B cell (primary cell): ENCODE measurements around the gene TYK2. TPM values are rescaled to one million over a fixed set of nuclear protein-coding genes. Genes with fewer than 3 reads are reported as not detected.

Experiments
- ATAC-seq: fragments of 200-7000 bp; cut with Tn5 transposase; one replicate; pipeline ENCODE4 v1.10.0; 2021; ENCODE audit warnings: low read depth, mild to moderate bottlenecking, moderate number of reproducible peaks, moderate library complexity
- CTCF ChIA-PET: fragments of 350-600 bp; sonication (Branson Sonifier 250); formaldehyde crosslinking; loops from one replicate; lab custom pipeline; 2021; ENCODE audit warnings: antibody characterized with exemption, inconsistent platforms; lab: Charles Lee
- POLR2A ChIA-PET: fragments of 350-600 bp; sonication (Branson Sonifier 250); formaldehyde crosslinking; loops from one replicate; lab custom pipeline; 2021; ENCODE audit warnings: antibody characterized with exemption; lab: Charles Lee
- DNase-seq: peaks from one replicate; pipeline ENCODE4 v3.0.0; 2013
- H2AFZ ChIP-seq: 2 replicates; pipeline ENCODE4 v1.6.1; 2012; ENCODE audit warnings: mild to moderate bottlenecking, low read depth, low read length; ENCODE audit not compliant: insufficient read depth, poor library complexity, severe bottlenecking
- H3K27ac ChIP-seq, 2 donors: 1 replicate in 1 of 2; 2 replicates in 1 of 2; pipeline ENCODE4 v1.5.1; 2012 to 2013; ENCODE audit warnings: low read length in 2 of 2, mild to moderate bottlenecking in 2 of 2, moderate library complexity in 1 of 2
- H3K27me3 ChIP-seq, 4 experiments: fragments of 200-600 bp in 1 of 4; sonication (generic) in 1 of 4; replicated peaks in 1 of 4; 1 replicate in 2 of 4; 2 replicates in 2 of 4; pipeline versions ENCODE4 v1.6.1 to v1.7.0; 2013 to 2016; ENCODE audit warnings: low read length in 3 of 4, mild to moderate bottlenecking in 2 of 4, mixed read lengths in 1 of 4, moderate library complexity in 1 of 4; ENCODE audit not compliant: insufficient read depth in 4 of 4, control insufficient read depth in 3 of 4; ENCODE audit errors: control extremely low read depth in 1 of 4
- H3K36me3 ChIP-seq, 2 experiments: replicated peaks in 1 of 2; 1 replicate in 1 of 2; 2 replicates in 1 of 2; pipeline versions ENCODE4 v1.6.1 to v1.7.1; 2013; ENCODE audit warnings: low read length in 1 of 2; ENCODE audit not compliant: insufficient read depth in 2 of 2, control insufficient read depth in 1 of 2; ENCODE audit errors: control extremely low read depth in 1 of 2, extremely low read depth in 1 of 2
- H3K4me1 ChIP-seq, 2 donors: fragments of 200-600 bp in 1 of 2; sonication (generic) in 1 of 2; 1 replicate in 1 of 2; 2 replicates in 1 of 2; pipeline versions ENCODE4 v1.5.1 to v1.6.1; 2013 to 2017; ENCODE audit warnings: low read length in 2 of 2; ENCODE audit not compliant: control insufficient read depth in 2 of 2, insufficient read depth in 2 of 2
- H3K4me2 ChIP-seq: replicated peaks from 2 replicates; pipeline ENCODE3; 2012; ENCODE audit warnings: mild to moderate bottlenecking, low read depth, low read length; ENCODE audit not compliant: poor library complexity, severe bottlenecking
- H3K4me3 ChIP-seq, 5 experiments: fragments of 200-600 bp in 1 of 5; sonication (generic) in 1 of 5; 1 replicate in 3 of 5; 2 replicates in 2 of 5; pipeline versions ENCODE4 v1.5.1 to v1.7.0; 2011 to 2016; ENCODE audit warnings: low read length in 4 of 5, mild to moderate bottlenecking in 4 of 5, low read depth in 2 of 5, control low read depth in 1 of 5, moderate library complexity in 1 of 5; ENCODE audit not compliant: insufficient read depth in 1 of 5; ENCODE audit errors: control extremely low read depth in 1 of 5, extremely low read depth in 1 of 5
- H3K79me2 ChIP-seq: fragments of 200-600 bp; sonication (generic); one replicate; pipeline ENCODE4 v1.6.0; 2016; ENCODE audit warnings: low read length; ENCODE audit not compliant: control insufficient read depth, insufficient read depth
- H3K9ac ChIP-seq: fragments of 200-600 bp; sonication (generic); 2 replicates; pipeline ENCODE4 v1.6.1; 2017; ENCODE audit warnings: mild to moderate bottlenecking, low read length, moderate library complexity
- H3K9me3 ChIP-seq, 3 donors: one replicate each; pipeline versions ENCODE4 v1.6.1 to v1.7.1; 2013; ENCODE audit warnings: low read length in 2 of 3; ENCODE audit not compliant: control insufficient read depth in 2 of 3, insufficient read depth in 1 of 3; ENCODE audit errors: control extremely low read depth in 1 of 3
- H4K20me1 ChIP-seq: 2 replicates; pipeline ENCODE4 v1.6.0; 2012; ENCODE audit warnings: mild to moderate bottlenecking, low read length; ENCODE audit not compliant: insufficient read depth, control insufficient read depth, poor library complexity, severe bottlenecking
- H3K27ac Mint-ChIP-seq: one replicate; pipeline ENCODE4 v1.8.0; 2021; ENCODE audit warnings: mixed read lengths
- H3K27me3 Mint-ChIP-seq: one replicate; pipeline ENCODE4 v1.8.0; 2021; ENCODE audit warnings: mixed read lengths
- H3K4me1 Mint-ChIP-seq: one replicate; pipeline ENCODE4 v1.8.0; 2021; ENCODE audit warnings: mixed read lengths
- H3K4me3 Mint-ChIP-seq: one replicate; pipeline ENCODE4 v1.8.0; 2021; ENCODE audit warnings: mixed read lengths
- H3K9me3 Mint-ChIP-seq: one replicate; pipeline ENCODE4 v1.8.0; 2022; ENCODE audit warnings: mixed read lengths; ENCODE audit not compliant: insufficient read depth
- CTCF ChIP-seq: fragments of 200-600 bp; IDR thresholded peaks from one replicate; pipeline ENCODE4 v1.8.0; 2022; ENCODE audit warnings: antibody characterized with exemption, mild to moderate bottlenecking
- EZH2 ChIP-seq: IDR thresholded peaks from 2 replicates; pipeline ENCODE4 v1.6.1; 2012; ENCODE audit warnings: borderline replicate concordance, low read depth, mild to moderate bottlenecking, moderate library complexity, low read length; ENCODE audit not compliant: insufficient read depth, poor library complexity, severe bottlenecking
- WGBS: methylation state at CpG from one replicate; pipeline ENCODE4 v1.1.5; 2013; ENCODE audit warnings: missing lambda C conversion rate; ENCODE audit not compliant: insufficient coverage; 5-methylcytosine and 5-hydroxymethylcytosine counted together
- intact Hi-C: fragments of 100-400 bp; cut with micrococcal nuclease; formaldehyde crosslinking; loops from one replicate; pipeline ENCODE4 v1.10.0; 2022
- polyA plus RNA-seq: library from polyadenylated mRNA; depleted of rRNA; stranded (reverse); fragments of >200 nt; gene quantifications from 2 replicates; pipeline ENCODE4 v1.2.3, GENCODE V29; 2012
- total RNA-seq, 2 donors: library from RNA; stranded (reverse); fragments of 120-200 nt in 1 of 2; gene quantifications; 1 replicate in 1 of 2; 2 replicates in 1 of 2; pipeline versions ENCODE4 v1.2.3 to v1.2.4, GENCODE V29; 2013 to 2022

TYK2 gene
- total and polyA plus RNA-seq, 2 donors (not counting 1 experiment from before 2014, with no cell fraction given): 337 to 343 TPM

GRCh38 chr19:10321417-10321797 is 59.0 kb downstream of the TYK2 start:
- no peak overlapping the region for H3K27ac Mint-ChIP-seq
- no peak for TF ChIP-seq EZH2
- TF ChIP-seq CTCF: no peak
- POLR2A ChIA-PET: interaction anchor here (0.6 kb wide), 1 partner anchor 10 kb away, joined by 4 read pairs; no protein-coding TSS in a partner anchor
- no peak overlapping the region for H3K4me3 Mint-ChIP-seq
- Histone ChIP-seq H3K4me3 (no peak overlapping the region), H3K79me2 (peaks cover 10% of the 10 kb centered on the region), H3K36me3 (peaks cover 0 to 65% of the 10 kb centered on the region in 2 experiments), H4K20me1 (peaks cover 37% of the 10 kb centered on the region), H3K27ac (no peak overlapping the region), H3K4me2 (no peak overlapping the region), H3K27me3 (no peaks in the 10 kb centered on the region), H2AFZ (no peak overlapping the region), H3K9me3 (no peaks in the 10 kb centered on the region), H3K4me1 (peaks cover under 1 to 7% of the 10 kb centered on the region in 2 donors), H3K9ac (no peak overlapping the region)
- intact Hi-C loops: no loop called here
- DNase-seq: no peak
- no peak for ATAC-seq
- CTCF ChIA-PET: interaction anchor here (1.3 kb wide), 1 partner anchor 30 kb away, joined by 3 read pairs; no protein-coding TSS in a partner anchor
- no peaks in the 10 kb centered on the region for H3K4me1 Mint-ChIP-seq
- H3K27me3 Mint-ChIP-seq: no peaks in the 10 kb centered on the region
- WGBS: 89% methylated on average over 11 of the region's 11 CpGs
- H3K9me3 Mint-ChIP-seq: no peaks in the 10 kb centered on the region

- 97% methylated on average over 29 of the region's 32 CpGs for WGBS
- CTCF ChIA-PET: interaction anchor here (0.7 to 1.3 kb wide), 2 partner anchors 29 to 44 kb away, joined by 3 read pairs; no protein-coding TSS in a partner anchor
These were observed 59.6 kb downstream of the TYK2 start for GRCh38 chr19:10320602-10321416.

More at GRCh38 chr19:10320602-10321416, 59.6 kb downstream of the TYK2 start:
- H3K9me3 Mint-ChIP-seq: no peaks in the 10 kb centered on the region
- peaks cover 3% of the 10 kb centered on the region for H3K4me1 Mint-ChIP-seq
- Histone ChIP-seq H3K36me3 (peaks cover 0 to 59% of the 10 kb centered on the region in 2 experiments), H2AFZ (no peak overlapping the region), H4K20me1 (peaks cover 34% of the 10 kb centered on the region), H3K4me2 (no peak overlapping the region), H3K4me1 (peaks cover 6 to 13% of the 10 kb centered on the region in 2 donors), H3K27me3 (no peaks in the 10 kb centered on the region), H3K4me3 (no peak overlapping the region), H3K9me3 (no peaks in the 10 kb centered on the region), H3K79me2 (peaks cover 10% of the 10 kb centered on the region), H3K27ac (no peak overlapping the region), H3K9ac (no peak overlapping the region)
- H3K4me3 Mint-ChIP-seq: no peak overlapping the region
- no peak for TF ChIP-seq CTCF
- no peak for TF ChIP-seq EZH2
- DNase-seq (no peak), ATAC-seq (no peak)
- intact Hi-C loops: no loop called here
- no peak overlapping the region for H3K27ac Mint-ChIP-seq
- H3K27me3 Mint-ChIP-seq: no peaks in the 10 kb centered on the region
- POLR2A ChIA-PET: interaction anchor here (0.7 kb wide), 2 partner anchors 14 to 1390 kb away, joined by 6 to 12 read pairs; no protein-coding TSS in a partner anchor
